Upper lobe of left lung (tissue), 4 donors: Measurements from ENCODE around the gene SECISBP2.

ENCODE experiments used
- CTCF ChIP-seq, 6 experiments: fragments of 450-650 bp in 4 of 6; fragments of 200-600 bp in 2 of 6; sonication (generic) in 2 of 6; IDR thresholded peaks; one replicate each; pipeline ENCODE4 v1.5.1; 2016 to 2019; ENCODE audit warnings: antibody characterized with exemption in 6 of 6
- EP300 ChIP-seq, 4 donors: sonication (generic); formaldehyde crosslinking; IDR thresholded peaks; one replicate each; pipeline ENCODE4 v1.5.1; 2017; ENCODE audit warnings: antibody characterized with exemption in 4 of 4, control low read depth in 2 of 4
- POLR2A ChIP-seq, 4 donors: fragments of 450-650 bp; IDR thresholded peaks; one replicate each; pipeline ENCODE4 v1.5.1; 2016 to 2017; ENCODE audit warnings: antibody characterized with exemption in 4 of 4, mild to moderate bottlenecking in 2 of 4
- POLR2AphosphoS5 ChIP-seq, 2 donors: sonication (generic); formaldehyde crosslinking; IDR thresholded peaks; one replicate each; pipeline ENCODE4 v1.5.1; 2017; ENCODE audit warnings: antibody characterized with exemption in 2 of 2

- TF ChIP-seq POLR2A (IDR thresholded peaks at IDR 0.05) (no peak), EP300 (IDR thresholded peaks at IDR 0.05) (no peak), CTCF (IDR thresholded peaks at IDR 0.05) (no peak), POLR2AphosphoS5 (IDR thresholded peaks at IDR 0.05) (no peak)
Observed at GRCh38 chr9:89380437-89381307, 62.4 kb downstream of the SECISBP2 start.
